ENCODE data around the gene MYNN. TPM values are rescaled to one million over a fixed set of nuclear protein-coding genes. Genes with fewer than 3 reads are reported as not detected.

Gene MYNN
- total RNA-seq, 3 donors from 2014 or later = 11.6 to 17.4 (median 13.7) TPM

- Histone ChIP-seq H3K4me1 (ENCODE audit: low read depth) (peaks cover 15% of the 10 kb centered on the region), H3K4me3 (peak overlapping the region; percentile 90), H3K9me3 (no peaks in the 10 kb centered on the region), H3K36me3 (ENCODE audit: low read depth) (no peaks in the 10 kb centered on the region)
- DNase-seq (peak in 2 of 3 donors; percentile 61 to 79), ATAC-seq (peak; percentile 7)
- TF ChIP-seq, protein P1, sequence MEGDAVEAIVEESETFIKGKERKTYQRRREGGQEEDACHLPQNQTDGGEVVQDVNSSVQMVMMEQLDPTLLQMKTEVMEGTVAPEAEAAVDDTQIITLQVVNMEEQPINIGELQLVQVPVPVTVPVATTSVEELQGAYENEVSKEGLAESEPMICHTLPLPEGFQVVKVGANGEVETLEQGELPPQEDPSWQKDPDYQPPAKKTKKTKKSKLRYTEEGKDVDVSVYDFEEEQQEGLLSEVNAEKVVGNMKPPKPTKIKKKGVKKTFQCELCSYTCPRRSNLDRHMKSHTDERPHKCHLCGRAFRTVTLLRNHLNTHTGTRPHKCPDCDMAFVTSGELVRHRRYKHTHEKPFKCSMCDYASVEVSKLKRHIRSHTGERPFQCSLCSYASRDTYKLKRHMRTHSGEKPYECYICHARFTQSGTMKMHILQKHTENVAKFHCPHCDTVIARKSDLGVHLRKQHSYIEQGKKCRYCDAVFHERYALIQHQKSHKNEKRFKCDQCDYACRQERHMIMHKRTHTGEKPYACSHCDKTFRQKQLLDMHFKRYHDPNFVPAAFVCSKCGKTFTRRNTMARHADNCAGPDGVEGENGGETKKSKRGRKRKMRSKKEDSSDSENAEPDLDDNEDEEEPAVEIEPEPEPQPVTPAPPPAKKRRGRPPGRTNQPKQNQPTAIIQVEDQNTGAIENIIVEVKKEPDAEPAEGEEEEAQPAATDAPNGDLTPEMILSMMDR (IDR thresholded peaks at IDR 0.05) = no peak
- intact Hi-C loops (cut with DNase I, micrococcal nuclease) = no loop called here
Observed at GRCh38 chr3:169771497-169772304, 1.5 kb upstream of the MYNN start.

- Histone ChIP-seq H3K4me1 (ENCODE audit: low read depth) (peaks cover 20% of the 10 kb centered on the region), H3K36me3 (ENCODE audit: low read depth) (no peaks in the 10 kb centered on the region), H3K4me3 (peak overlapping the region; percentile 90), H3K9me3 (no peaks in the 10 kb centered on the region)
- intact Hi-C loops (cut with DNase I, micrococcal nuclease) = no loop called here
- ATAC-seq (peak; percentile 54), DNase-seq (peak in 2 of 3 donors; percentile 76 to 85)
- TF ChIP-seq, protein P1 (IDR thresholded peaks at IDR 0.05) = no peak
Observed at GRCh38 chr3:169772305-169772896, 795 bp upstream of the MYNN start.

- intact Hi-C loops (cut with DNase I, micrococcal nuclease) = no loop called here
- TF ChIP-seq, protein P1 (IDR thresholded peaks at IDR 0.05) = no peak
- Histone ChIP-seq H3K36me3 (ENCODE audit: low read depth) (peaks cover 3% of the 10 kb centered on the region), H3K4me3 (no peak overlapping the region), H3K9me3 (no peaks in the 10 kb centered on the region), H3K4me1 (ENCODE audit: low read depth) (peaks cover 20% of the 10 kb centered on the region)
- ATAC-seq (no peak), DNase-seq (no peak)
Observed at GRCh38 chr3:169774186-169774585, 990 bp downstream of the MYNN start.

- intact Hi-C loops (cut with DNase I, micrococcal nuclease) = no loop called here
- DNase-seq (no peak), ATAC-seq (no peak)
- H3K4me1 ChIP-seq (ENCODE audit: low read depth) = peaks cover 20% of the 10 kb centered on the region
- H3K9me3 ChIP-seq = no peaks in the 10 kb centered on the region
- H3K36me3 ChIP-seq (ENCODE audit: low read depth) = peaks cover 3% of the 10 kb centered on the region
- TF ChIP-seq, protein P1 (IDR thresholded peaks at IDR 0.05) = no peak
- H3K4me3 ChIP-seq = no peak overlapping the region
Observed at GRCh38 chr3:169777822-169778221, 4.6 kb downstream of the MYNN start.

GRCh38 chr3:169780742-169781141 lies 7.5 kb downstream of the MYNN start:
- H3K9me3 ChIP-seq = no peaks in the 10 kb centered on the region
- no peak overlapping the region for H3K4me3 ChIP-seq
- TF ChIP-seq, protein P1 (IDR thresholded peaks at IDR 0.05) = no peak
- ATAC-seq = no peak
- peaks cover 6% of the 10 kb centered on the region for H3K4me1 ChIP-seq (ENCODE audit: low read depth)
- peaks cover 3% of the 10 kb centered on the region for H3K36me3 ChIP-seq (ENCODE audit: low read depth)
- intact Hi-C loops (cut with DNase I, micrococcal nuclease) = no loop called here
- no peak for DNase-seq
